CD4-positive, alpha-beta T cell treated with Interferon alpha-2 for 1 hour (primary cell): ENCODE measurements around the gene RNF8.
"Not testable (repeated sequence)": the region's sequence is repeated elsewhere in the genome, so short reads cannot be mapped to it uniquely, and the experiment has no call there.

Experiments
- DNase-seq, 2 donors: peaks; one replicate each; pipeline ENCODE4 v3.0.0-alpha.2; 2020 to 2022

Gene RNF8

DNA sequence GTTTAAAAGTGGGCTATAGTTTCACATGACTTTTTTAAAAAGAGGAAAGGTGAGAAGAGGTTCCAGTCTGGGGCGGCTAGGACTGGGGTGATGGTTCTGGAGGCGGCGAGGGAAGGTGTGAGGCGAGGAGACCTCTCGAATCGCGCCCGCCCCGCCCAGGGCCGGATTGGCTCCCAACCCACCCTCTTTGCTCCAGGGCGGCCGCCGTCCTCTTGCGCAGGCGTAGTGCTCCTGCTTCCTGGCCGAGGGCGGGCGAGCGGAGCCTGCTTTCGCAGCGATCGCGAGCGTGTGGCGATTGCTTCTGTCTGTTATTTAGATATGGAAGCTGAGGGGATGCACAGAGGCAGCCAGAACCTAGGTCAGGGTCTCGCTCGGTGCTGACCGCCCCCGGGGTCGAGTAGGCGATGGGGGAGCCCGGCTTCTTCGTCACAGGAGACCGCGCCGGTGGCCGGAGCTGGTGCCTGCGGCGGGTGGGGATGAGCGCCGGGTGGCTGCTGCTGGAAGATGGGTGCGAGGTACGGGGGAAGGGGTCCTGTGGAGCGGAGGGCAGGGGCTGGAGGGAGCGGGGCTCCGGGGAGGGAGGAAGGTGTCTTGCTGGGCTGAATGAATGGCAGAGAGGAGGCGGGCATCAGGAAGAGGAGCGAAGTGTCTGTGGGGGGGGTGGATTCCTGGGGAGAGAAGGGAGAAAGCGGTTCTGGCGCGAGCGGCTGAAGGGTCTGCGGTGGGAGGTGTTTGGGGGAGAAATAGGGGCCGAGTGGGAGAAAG, at the start of gene RNF8:
TSS of gene RNF8 (plus strand) at position 223 of the 765 bp plus-strand sequence. CDS start at position 405, 182 bp downstream.
- DNase-seq = peak; percentile 88 to 91

GRCh38 chr6:37304766-37305165, 49.0 kb upstream of the RNF8 start:
- no peak for DNase-seq

- no peak for DNase-seq
Observed at GRCh38 chr6:37305841-37306425, 47.9 kb upstream of the RNF8 start.

- no peak for DNase-seq
Observed at GRCh38 chr6:37306624-37307222, 47.1 kb upstream of the RNF8 start.

GRCh38 chr6:37307484-37307883, 46.3 kb upstream of the RNF8 start:
- not testable (repeated sequence) for DNase-seq

DNA sequence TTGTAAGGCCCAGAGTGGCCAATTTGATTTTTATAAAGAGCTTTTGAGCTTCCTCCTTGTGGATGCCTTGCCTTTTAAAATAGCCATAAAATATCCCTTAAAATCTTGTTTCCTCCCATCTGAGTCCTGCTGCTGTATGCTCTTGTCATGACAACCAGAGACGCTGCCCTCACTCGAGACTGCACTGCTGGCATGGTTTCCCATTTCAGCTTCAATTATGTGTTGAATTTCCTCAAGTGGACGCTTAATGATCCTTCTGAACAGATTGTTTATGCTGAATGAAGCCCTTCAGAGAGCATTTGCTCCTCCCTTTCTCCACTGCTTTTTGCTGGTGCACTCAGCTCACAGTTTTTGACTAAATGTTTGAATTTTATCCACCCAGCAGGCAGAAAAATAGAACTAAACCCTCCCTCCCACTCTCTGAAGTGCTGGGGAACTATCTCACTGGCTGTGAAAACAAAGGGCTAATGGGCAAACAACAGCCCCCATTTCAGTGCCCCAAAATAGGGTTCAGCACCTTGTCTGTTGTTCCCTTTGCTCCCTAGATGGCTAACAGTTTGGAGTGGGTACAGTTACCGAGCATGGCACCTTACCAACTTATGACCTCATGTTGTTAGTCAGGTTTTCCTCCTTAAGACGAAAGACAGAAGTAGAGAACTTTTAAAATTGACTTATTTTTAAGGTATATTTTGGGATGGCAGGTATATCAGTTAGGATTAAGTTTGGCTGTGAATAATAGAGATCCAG, 45.5 kb upstream of the RNF8 start:
- DNase-seq = no peak

DNA sequence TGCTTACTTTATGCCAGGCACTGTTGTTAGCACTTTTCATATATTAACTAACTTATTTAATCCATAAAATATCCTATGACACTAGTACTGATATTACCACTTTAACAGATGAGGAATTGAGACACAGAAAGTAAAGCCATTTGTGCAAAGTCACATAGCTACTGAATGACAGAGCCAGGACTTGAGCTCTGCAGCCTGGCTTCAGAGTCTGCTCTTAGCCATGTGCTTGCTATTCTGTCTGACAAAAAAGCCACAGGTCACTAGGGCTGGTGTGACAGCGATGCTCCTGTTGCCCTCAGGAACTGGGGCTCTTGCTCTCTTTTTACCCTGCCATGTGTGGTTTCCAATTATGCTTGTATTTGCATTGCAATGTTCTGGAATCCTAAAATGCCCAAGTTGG, 44.7 kb upstream of the RNF8 start:
- no peak for DNase-seq

GRCh38 chr6:37309692-37310091, 44.1 kb upstream of the RNF8 start:
- DNase-seq = no peak

DNA sequence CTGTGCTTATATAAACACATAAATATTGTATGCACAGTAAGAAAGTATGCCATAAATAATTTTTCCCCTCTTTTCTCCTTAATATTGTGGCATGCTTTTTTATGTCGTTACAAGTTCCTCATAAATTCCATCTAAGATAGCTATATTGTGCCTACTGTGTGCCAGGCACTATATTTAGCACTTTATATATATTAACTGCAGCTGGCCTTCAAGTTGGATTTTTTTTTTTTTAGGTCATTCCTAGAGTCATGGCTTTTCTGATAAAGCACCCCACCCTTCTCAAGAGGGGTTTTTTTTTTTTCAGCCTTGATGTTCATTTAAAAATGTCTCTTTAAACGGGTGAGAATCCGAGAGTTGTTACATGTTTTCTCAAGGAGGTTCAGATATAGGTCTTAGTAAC, 42.8 kb upstream of the RNF8 start:
- DNase-seq = no peak

DNA sequence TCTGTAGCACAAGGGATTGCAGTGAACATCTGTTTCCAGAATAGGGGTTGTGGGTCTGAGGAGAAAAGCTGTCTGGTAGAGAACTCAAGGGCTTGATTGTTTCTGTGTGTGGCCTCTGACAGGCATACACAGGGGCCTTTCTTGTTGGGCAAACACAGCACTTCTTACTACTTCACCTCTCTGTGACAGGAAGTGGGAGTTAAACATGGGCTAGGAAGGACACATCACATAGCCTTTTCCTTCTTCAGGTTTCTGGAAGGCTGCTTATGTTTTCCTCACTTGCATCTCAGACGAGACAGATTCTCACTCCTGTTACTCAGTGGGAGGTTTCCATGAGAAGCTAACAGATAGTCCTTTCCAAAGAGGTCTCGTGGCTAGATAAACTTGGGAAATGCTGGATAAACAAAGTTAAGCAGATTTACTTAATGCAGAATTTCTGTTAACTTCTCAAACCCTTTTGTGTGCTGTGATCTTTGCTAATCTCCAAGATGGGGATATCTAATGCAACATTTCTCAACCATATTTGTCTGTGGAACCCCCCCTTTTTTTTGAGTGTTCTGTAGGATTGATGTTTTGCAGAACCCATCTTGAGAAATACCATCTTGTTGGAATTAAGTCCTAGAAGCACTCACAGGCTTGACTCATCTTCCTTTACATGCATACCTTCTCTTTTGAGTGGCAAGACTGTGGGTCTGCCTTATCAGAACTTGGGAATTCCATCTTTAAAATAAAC, 41.9 kb upstream of the RNF8 start:
- no peak for DNase-seq

- DNase-seq = no peak
Observed at GRCh38 chr6:37313723-37314486, 39.9 kb upstream of the RNF8 start.

- peak; percentile 19 to 55 for DNase-seq
Observed at GRCh38 chr6:37314487-37315156, 39.2 kb upstream of the RNF8 start.

DNA sequence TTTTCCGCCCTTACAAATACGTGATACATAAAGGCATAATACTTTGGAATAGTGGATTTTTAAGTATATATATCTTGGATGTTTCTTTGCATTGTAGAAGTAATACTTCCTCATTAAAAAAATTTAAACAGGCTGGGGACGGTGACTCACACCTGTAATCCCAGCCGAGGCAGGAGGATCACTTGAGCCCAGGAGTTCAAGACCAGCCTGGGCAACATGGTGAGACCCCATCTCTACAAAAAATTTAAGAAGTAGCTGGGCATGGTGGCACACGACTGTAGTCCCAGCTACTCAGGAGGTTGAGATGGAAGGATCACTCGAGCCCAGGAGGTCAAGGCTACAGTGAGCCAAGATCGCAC, 38.6 kb upstream of the RNF8 start:
- no peak for DNase-seq

DNA sequence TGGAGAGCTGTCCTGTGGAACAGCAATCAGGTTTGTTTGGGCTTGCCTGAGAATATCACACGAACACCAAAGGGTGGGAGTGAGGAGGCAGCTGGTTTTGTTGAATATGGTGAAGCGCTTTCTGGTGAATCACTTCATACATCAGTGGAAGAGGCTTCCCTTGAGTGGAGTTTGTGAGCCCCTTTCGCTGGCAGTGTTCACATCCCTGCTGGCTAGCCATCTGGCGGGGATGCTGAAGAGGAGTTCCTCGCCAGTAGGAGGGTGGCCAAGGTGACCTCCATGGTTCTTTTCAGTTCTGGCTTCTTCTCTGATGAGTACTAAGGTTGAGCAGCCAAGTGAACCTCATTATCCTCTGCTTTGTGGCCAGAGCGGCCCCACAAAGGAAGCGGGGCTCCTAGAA, 37.7 kb upstream of the RNF8 start:
- DNase-seq = no peak

DNA sequence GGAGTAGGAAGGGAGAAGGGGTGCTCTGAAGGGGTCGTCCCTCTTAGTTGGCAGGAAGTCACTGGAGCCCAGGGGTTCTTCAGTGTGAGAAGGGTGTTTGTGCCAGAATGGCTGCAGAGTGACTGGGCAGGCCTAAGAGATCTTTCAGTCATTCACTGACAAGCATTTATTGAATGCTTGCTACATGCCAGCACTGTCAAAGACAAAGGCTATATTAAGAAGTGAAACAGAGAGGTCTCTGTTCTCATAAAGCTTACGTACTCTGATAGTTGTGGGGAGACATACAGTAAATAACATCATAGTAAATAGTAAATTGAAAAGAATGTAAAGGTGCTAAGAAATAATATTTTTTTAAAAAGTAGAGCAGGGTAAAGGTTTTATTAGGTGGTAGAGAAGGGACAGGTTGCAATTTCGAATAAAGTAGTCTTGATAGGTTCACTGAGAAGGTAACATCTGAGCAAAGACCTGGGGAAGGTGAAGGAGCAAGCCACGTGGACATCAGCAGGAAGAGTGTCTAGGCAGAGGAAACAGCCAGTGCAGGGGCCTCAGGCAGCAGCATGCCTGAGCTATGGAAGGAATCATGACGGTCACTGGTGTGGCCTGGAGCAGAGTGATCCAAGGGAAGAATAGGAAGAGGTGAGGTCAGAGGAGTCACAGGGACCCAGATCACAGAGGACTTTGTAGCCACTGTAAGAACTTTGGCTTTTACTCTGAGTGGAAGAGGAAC, 36.3 kb upstream of the RNF8 start:
- DNase-seq = no peak

- DNase-seq = no peak
Observed at GRCh38 chr6:37319156-37319555, 34.6 kb upstream of the RNF8 start.

DNA sequence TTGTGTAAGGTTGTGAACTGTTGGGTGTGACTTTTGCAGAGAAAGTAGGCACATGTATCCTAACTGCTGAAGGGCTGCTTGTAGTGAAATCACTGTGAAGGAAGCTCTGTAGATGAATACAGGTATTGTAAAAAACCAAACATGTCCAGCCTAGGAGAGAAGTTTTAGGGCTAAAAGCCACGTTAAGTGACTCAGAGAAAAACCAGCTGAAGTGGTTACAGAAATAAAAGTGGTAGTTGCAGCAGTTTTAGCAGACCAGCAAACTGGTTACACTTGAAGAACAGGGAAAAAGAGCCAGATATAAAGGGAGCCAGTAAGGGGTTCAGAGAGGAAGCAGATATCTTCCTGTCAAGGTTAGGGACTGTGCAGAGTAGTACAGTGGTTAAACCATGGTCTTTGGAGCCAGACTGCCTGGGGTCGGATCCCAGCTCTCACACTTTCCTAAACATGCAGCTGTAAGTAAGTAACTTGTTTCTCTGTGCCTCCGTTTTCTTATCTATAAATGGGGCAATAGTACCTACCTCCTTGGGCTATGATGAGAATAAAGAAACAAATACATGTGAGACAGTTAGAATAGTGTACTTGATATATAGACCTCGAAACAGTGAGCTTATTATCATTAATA, 33.8 kb upstream of the RNF8 start:
- no peak for DNase-seq

DNA sequence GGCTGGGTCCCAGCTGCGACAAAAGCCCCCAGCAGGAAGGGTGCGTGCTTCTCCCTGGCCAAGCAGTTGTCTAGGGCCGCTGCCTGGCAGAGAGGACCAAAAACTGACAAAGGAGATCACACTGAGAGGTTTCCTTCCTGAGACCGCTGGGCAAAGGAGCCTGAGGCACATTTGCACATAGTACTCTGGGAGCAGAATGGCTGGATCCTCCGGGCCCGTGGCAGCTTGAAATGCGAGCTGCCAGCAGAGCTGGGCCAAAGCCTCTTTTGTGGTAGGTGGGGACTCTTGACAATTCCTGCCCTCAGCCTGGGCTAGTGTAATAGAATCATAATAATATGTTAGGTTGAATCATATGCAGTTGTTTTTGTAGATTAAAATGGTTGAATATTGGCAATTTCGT, 33.1 kb upstream of the RNF8 start:
- no peak for DNase-seq

DNA sequence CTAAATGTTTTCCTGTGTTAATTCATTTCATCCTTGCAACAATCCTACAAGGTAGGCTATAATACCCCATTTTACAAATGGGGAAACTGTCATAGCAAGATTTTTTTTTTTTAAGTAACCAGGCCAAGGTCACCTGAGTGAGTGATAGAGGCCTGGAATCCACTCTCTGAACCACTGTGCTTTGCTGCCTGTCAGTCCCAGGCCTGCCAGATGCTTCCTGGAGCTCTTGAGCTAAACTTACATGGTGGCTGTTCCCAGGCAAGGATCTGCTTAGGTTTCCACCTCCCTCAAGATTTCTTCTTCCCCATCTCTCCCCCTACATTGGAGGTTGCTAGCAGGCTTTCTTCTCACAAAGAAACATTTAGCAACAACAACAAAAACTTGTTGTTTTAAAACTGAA, 32.7 kb upstream of the RNF8 start:
- no peak for DNase-seq
